ENCODE data around the gene ATF7IP.

The ATF7IP gene

GRCh38 chr12:14387219-14387871, 21.9 kb downstream of the ATF7IP start:
- no peak for TF ChIP-seq CTCF (IDR thresholded peaks at IDR 0.05; ENCODE audit: low read depth, low read length)
- no peak overlapping the region for H3K4me3 ChIP-seq (ENCODE audit: low read depth, low read length)

DNA sequence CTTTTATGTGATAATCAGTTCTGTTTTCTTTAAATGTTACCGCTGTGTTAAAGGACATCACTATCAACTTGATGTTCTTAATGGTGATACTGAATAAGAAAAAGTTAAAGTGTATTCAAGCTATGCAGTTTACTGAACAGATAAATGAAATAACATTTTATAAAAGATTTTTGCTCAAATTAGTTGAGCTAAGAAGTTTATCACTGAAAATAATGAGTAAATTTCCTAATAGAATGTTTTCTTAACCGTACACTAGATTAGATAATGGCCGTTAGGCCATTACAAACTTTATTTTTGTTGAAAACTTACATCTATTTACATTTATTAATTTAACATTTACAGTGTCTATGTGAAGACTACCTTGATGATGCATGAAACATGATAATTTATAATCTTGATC, 25.0 kb downstream of the ATF7IP start:
- H3K4me3 ChIP-seq (ENCODE audit: low read depth, low read length), result no peak overlapping the region
- no peak for TF ChIP-seq CTCF (IDR thresholded peaks at IDR 0.05; ENCODE audit: low read depth, low read length)

GRCh38 chr12:14390870-14391530, 25.5 kb downstream of the ATF7IP start:
- no peak overlapping the region for H3K4me3 ChIP-seq (ENCODE audit: low read depth, low read length)
- TF ChIP-seq CTCF (IDR thresholded peaks at IDR 0.05; ENCODE audit: low read depth, low read length), result no peak

- H3K4me3 ChIP-seq (ENCODE audit: low read depth, low read length), result no peak overlapping the region
Measured at GRCh38 chr12:14393751-14394150, 28.3 kb downstream of the ATF7IP start.

GRCh38 chr12:14394317-14395073, 29.0 kb downstream of the ATF7IP start:
- H3K4me3 ChIP-seq (ENCODE audit: low read depth, low read length), result no peak overlapping the region

More at GRCh38 chr12:14393751-14394150, 28.3 kb downstream of the ATF7IP start:
- no peak for TF ChIP-seq CTCF (IDR thresholded peaks at IDR 0.05; ENCODE audit: low read depth, low read length)

DNA sequence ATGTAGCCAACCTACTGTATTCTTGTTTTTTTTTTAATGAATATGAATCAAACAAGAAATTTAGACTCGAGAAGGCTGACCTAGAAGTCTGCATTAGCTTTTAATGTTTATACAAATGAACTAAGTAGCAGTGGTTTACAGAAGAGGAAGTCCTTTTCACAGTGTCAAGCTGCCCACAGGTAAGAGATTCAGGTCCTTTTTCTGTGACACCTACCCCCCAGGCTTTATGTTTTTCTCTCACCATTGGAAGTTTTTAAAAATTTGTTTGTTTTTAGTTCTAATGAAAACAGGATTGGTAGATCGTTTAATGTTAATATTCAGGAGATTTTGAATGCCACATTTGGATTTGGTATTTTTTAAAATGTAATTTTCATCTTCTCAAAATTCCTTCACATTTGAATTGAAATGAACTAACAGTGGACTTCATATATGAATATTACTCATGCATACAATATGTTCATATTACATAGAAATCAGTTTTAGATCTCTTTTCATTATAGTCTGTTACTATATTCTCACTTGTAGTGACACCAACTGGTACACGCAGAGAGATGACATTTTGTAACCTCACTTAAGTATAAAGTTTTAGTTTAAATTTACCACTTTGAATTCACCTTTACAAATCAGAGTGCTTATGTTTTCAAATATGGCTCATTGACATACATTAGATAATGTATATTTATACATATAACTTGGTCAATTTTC, 29.7 kb downstream of the ATF7IP start:
- H3K4me3 ChIP-seq (ENCODE audit: low read depth, low read length), result no peak overlapping the region
- TF ChIP-seq CTCF (IDR thresholded peaks at IDR 0.05; ENCODE audit: low read depth, low read length), result no peak

More at GRCh38 chr12:14394317-14395073, 29.0 kb downstream of the ATF7IP start:
- TF ChIP-seq CTCF (IDR thresholded peaks at IDR 0.05; ENCODE audit: low read depth, low read length), result no peak
